ENCODE measurements around the gene PNLDC1. TPM values are rescaled to one million over a fixed set of nuclear protein-coding genes. Genes with fewer than 3 reads are reported as not detected.
"Not testable (repeated sequence)": the region's sequence is repeated elsewhere in the genome, so short reads cannot be mapped to it uniquely, and the experiment has no call there.

PNLDC1 gene
- total and polyA plus RNA-seq, 12 donors: 0.09 to 0.72 (median 0.22) TPM; not detected in 6

DNA sequence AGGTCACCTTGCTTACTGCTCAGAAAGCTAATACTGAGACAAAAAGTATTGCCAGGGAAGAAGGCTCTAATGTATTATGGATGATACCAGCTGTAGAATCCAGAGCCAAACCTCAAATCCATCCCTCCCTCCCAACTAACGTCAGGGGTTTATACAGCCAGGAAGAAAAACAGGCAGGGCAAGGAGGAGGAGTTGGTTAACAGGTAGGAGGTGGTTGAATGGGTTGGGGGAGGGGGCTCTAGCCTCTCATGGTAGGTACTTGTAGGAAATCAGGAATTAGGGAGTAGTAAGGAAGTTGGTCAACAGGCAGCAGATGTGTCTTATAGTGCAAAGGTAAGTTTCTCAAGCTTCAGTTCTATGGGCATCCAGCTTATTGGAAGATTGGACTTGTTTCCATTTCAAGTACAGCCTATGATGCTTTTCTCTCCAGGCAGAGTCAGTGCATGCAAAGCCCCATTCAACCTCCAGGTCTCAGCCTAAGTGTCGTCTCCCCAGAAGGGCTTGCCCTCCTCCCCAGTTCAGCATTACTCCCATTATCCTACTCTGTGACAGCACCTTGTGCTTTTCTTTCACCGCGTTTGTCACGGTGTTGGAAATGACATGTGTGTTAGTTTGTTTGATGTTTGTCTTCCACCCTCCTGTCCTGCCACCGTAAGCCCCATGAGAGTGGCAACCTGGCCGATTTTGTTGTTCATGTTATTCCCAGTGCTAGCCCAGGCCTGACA is 38.1 kb downstream of the PNLDC1 start:
- 74 to 82% methylated on average over 7 of the region's 7 CpGs for WGBS, 2 donors
- Histone ChIP-seq H3K4me3 (no peak overlapping the region), H3K4me1 (peaks cover 0 to 36% (median 12%) of the 10 kb centered on the region in 9 donors), H3K36me3 (no peaks in the 10 kb centered on the region), H3K9me3 (no peaks in the 10 kb centered on the region), H3K27ac (no peak overlapping the region), H3K27me3 (no peaks in the 10 kb centered on the region)
- DNase-seq: no peak
- TF ChIP-seq, protein P1, sequence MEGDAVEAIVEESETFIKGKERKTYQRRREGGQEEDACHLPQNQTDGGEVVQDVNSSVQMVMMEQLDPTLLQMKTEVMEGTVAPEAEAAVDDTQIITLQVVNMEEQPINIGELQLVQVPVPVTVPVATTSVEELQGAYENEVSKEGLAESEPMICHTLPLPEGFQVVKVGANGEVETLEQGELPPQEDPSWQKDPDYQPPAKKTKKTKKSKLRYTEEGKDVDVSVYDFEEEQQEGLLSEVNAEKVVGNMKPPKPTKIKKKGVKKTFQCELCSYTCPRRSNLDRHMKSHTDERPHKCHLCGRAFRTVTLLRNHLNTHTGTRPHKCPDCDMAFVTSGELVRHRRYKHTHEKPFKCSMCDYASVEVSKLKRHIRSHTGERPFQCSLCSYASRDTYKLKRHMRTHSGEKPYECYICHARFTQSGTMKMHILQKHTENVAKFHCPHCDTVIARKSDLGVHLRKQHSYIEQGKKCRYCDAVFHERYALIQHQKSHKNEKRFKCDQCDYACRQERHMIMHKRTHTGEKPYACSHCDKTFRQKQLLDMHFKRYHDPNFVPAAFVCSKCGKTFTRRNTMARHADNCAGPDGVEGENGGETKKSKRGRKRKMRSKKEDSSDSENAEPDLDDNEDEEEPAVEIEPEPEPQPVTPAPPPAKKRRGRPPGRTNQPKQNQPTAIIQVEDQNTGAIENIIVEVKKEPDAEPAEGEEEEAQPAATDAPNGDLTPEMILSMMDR (IDR thresholded peaks at IDR 0.05): no peak
- intact Hi-C loops (cut with DNase I): no loop called here
- no peak for ATAC-seq

DNA sequence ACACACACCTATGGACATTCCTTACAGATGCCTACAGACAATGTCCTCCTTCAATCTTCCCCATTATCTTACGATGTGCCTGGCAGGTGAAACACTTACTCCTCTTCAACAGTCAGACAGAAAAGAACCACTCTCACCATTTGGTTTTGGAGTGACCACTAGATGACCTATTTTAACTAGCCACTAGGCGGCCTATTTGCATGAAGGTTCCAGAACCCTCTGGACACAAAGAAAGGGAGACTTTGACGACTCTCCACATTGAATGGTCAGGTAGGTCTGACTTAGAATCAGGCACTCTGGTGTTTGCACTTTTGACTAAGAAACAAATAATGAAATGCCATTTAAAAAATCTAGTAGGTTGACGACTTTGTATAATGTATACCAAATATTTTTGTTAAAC is 42.0 kb downstream of the PNLDC1 start:
- ATAC-seq (no peak), DNase-seq (no peak)
- 77 to 78% methylated on average over 4 of the region's 4 CpGs for WGBS, 2 donors
- Histone ChIP-seq H3K9me3 (no peaks in the 10 kb centered on the region), H3K36me3 (no peaks in the 10 kb centered on the region), H3K27ac (no peak overlapping the region), H3K27me3 (no peaks in the 10 kb centered on the region), H3K4me3 (no peak overlapping the region), H3K4me1 (peaks cover 0 to 5% (median 0%) of the 10 kb centered on the region in 9 donors)
- TF ChIP-seq, protein P1 (IDR thresholded peaks at IDR 0.05): peak in 5 of 9 donors; percentile 8 to 23 (median 11)
- intact Hi-C loops (cut with DNase I): no loop called here

DNA sequence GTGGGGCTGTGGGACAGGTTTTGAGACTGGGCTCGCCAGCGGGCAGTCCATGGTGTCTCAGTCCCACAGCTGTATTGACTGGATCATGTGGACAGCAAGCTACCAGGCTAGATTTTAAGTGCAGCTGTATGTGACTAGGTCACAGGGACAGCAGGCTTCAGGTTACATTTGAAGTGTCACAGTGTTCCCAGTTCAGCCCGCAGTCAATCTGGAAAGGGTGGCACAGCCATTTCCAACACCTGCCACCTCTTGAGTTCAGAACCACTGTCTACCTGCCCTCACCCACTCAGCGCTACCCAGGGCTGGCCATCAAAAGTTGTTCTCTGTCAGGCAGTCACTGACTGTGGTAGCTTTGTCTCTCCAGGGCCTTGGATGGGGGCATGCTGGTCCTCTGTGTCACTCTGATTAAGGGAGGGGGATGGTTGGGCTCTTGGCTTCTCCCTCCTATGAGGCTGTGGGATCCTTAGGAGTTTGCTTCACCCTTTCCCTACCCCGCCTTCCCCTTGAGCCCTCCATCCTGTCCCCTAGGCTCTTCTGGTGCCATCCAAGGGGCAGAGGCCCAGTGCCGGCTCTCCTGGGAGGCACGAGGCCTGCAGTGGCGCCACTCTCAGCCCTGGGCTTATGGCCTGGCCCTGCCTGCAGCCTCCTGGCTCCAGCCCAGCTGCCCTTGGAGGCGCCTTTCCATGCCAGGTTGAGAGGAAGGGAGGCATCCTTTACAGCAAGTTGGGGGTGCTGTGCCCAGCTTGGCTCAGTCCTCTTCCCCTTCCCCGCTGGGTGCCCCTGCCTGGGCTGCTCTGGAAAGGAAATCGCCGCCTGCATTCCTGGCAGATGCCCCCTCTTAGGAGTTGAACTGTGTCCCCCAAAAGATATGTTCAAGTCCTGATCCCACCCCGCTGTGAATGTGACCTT is 44.9 kb downstream of the PNLDC1 start:
- intact Hi-C loops (cut with DNase I): no loop called here
- H3K4me3 ChIP-seq: no peak overlapping the region
- no peaks in the 10 kb centered on the region for H3K36me3 ChIP-seq
- ATAC-seq: peak in 1 of 8 donors; percentile 22
- TF ChIP-seq, protein P1 (IDR thresholded peaks at IDR 0.05): no peak
- no peak for DNase-seq
- no peaks in the 10 kb centered on the region for H3K27me3 ChIP-seq
- H3K4me1 ChIP-seq: no peaks in the 10 kb centered on the region
- no peak overlapping the region for H3K27ac ChIP-seq
- peaks cover 0 to 12% (median 0%) of the 10 kb centered on the region in 11 donors for H3K9me3 ChIP-seq
- 78 to 79% methylated on average over 13 of the region's 13 CpGs for WGBS, 2 donors

DNA sequence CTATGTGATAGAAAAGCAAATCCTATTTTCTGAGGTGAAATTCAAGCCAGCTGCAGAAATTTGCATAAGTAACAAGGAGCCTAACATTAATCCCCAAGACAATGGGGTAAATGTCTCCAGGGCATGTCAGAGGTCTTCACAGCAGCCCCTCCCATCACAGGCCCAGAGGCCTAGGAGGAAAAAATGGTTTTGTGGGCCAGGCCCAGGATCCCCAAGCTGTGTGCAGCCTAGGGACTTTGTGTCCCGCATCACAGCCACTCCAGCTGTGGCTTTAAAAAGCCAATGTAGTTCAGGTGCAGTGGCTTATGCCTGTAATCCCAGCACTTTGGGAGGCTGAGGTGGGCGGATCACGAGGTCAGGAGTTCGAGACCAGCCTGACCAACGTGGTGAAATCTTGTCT is 48.5 kb downstream of the PNLDC1 start:
- DNase-seq; H3K4me1 ChIP-seq; H3K27me3 ChIP-seq; H3K27ac ChIP-seq; H3K36me3 ChIP-seq; ATAC-seq; intact Hi-C loops (cut with DNase I); H3K4me3 ChIP-seq: not testable (repeated sequence)
- peaks cover 0 to 12% (median 0%) of the 10 kb centered on the region in 11 donors for H3K9me3 ChIP-seq
- WGBS, 2 donors: 84 to 91% methylated on average over 5 of the region's 5 CpGs

DNA sequence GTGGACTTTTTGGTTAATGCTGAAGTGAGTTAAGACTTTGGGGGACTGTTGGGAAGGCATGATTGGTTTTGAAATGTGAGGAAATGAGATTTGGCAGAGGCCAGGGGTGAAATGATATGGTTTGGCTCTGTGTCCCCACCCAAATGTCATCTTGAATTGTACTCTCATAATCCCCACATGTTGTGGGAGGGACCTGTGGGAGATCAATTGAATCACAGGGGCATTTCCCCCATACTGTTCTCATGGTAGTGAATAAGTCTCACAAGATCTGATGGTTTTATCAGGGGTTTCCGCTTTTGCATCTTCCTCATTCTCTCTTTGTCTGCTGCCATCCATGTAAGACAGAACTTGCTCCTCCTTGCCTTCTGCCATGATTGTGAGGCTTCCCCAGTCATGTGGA is 49.8 kb downstream of the PNLDC1 start:
- intact Hi-C loops (cut with DNase I): loop anchor here in 2 of 10 donors (10.0 kb wide), 2 partner anchors 155 to 185 kb away; partner anchors contain the start of gene SOD2 (in 1 of the 2)

More for the DNA sequence above, 49.8 kb downstream of the PNLDC1 start:
- Histone ChIP-seq H3K4me1 (peaks cover 0 to 14% (median 0%) of the 10 kb centered on the region in 9 donors), H3K9me3 (peaks cover 0 to 12% (median 0%) of the 10 kb centered on the region in 11 donors)
- WGBS, 2 donors: 85 to 91% methylated on average over 1 of the region's 1 CpG
- not testable (repeated sequence) for H3K4me3 ChIP-seq, ATAC-seq, H3K27ac ChIP-seq, H3K36me3 ChIP-seq, DNase-seq, H3K27me3 ChIP-seq
